ENCODE results near the gene AMOTL1.
A peak's percentile ranks its signal among the peaks of the same experiment; 100 is the strongest.
"Not testable (repeated sequence)": the region's sequence is repeated elsewhere in the genome, so short reads cannot be mapped to it uniquely, and the experiment has no call there.

Gene AMOTL1

GRCh38 chr11:94910779-94911178, 142.6 kb downstream of the AMOTL1 start:
- ChIA-PET POLR2A (interaction anchor here (1.1 to 1.5 kb wide), 2 partner anchors 16 to 62 kb away, joined by 4 to 5 read pairs; partner anchors contain the start of genes CWC15 and KDM4D), CTCF (interaction anchor here (0.8 to 4.6 kb wide), 7 partner anchors 9 to 287 kb away, joined by 3 to 30 read pairs (median 5); partner anchors contain the start of gene SRSF8)
- no peak overlapping the region for H3K4me3 ChIP-seq (ENCODE audit: low read depth, low read length)
- TF ChIP-seq, protein P1, sequence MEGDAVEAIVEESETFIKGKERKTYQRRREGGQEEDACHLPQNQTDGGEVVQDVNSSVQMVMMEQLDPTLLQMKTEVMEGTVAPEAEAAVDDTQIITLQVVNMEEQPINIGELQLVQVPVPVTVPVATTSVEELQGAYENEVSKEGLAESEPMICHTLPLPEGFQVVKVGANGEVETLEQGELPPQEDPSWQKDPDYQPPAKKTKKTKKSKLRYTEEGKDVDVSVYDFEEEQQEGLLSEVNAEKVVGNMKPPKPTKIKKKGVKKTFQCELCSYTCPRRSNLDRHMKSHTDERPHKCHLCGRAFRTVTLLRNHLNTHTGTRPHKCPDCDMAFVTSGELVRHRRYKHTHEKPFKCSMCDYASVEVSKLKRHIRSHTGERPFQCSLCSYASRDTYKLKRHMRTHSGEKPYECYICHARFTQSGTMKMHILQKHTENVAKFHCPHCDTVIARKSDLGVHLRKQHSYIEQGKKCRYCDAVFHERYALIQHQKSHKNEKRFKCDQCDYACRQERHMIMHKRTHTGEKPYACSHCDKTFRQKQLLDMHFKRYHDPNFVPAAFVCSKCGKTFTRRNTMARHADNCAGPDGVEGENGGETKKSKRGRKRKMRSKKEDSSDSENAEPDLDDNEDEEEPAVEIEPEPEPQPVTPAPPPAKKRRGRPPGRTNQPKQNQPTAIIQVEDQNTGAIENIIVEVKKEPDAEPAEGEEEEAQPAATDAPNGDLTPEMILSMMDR (IDR thresholded peaks at IDR 0.05; ENCODE audit: insufficient read depth, low read length, missing control alignments) = no peak
- peak; percentile 84 for DNase-seq (ENCODE audit: low read depth, low spot score)

GRCh38 chr11:94912806-94913205, 144.7 kb downstream of the AMOTL1 start:
- TF ChIP-seq, protein P1 (IDR thresholded peaks at IDR 0.05; ENCODE audit: insufficient read depth, low read length, missing control alignments) = no peak
- DNase-seq (ENCODE audit: low read depth, low spot score) = no peak
- ChIA-PET POLR2A (no interaction called here), CTCF (interaction anchor here (0.9 to 4.6 kb wide), 3 partner anchors 11 to 55 kb away, joined by 4 to 18 read pairs (median 5); no protein-coding TSS in a partner anchor)
- H3K4me3 ChIP-seq (ENCODE audit: low read depth, low read length) = no peak overlapping the region

DNA sequence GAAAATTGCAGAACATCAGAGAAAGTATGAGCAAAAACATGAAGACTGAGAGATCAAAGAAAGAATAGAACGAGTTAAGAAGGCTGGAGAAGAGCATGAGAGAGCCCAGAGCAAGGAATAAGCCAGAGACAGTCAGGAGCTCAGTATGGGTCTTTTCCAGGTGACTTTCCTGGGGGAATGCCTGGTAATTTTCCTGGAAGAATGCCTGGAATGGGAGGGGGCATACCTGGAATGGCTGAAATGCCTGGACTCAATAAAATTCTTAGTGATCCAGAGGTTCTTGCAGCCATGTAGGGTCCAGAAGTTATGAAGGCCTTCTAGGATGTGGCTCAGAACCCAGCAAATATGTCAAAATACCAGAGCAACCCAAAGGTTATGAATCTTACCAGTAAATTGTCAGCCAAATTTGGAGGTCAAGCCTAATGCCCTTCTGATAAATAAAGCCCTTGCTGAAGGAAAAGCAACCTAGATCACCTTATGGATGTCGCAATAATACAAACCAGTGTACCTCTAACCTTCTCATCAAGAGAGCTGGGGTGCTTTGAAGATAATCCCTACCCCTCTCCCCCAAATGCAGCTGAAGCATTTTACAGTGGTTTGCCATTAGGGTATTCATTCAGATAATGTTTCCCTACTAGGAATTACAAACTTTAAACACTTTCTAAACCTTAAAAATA, 145.7 kb downstream of the AMOTL1 start:
- DNase-seq (ENCODE audit: low read depth, low spot score); POLR2A ChIA-PET; H3K4me3 ChIP-seq (ENCODE audit: low read depth, low read length); CTCF ChIA-PET: not testable (repeated sequence)

- H3K4me3 ChIP-seq (ENCODE audit: low read depth, low read length) = no peak overlapping the region
- ChIA-PET POLR2A (no interaction called here), CTCF (interaction anchor here (0.8 to 2.6 kb wide), 2 partner anchors 9 to 22 kb away, joined by 3 to 11 read pairs; no protein-coding TSS in a partner anchor)
- DNase-seq (ENCODE audit: low read depth, low spot score) = no peak
- TF ChIP-seq, protein P1 (IDR thresholded peaks at IDR 0.05; ENCODE audit: insufficient read depth, low read length, missing control alignments) = no peak
These were observed 152.2 kb downstream of the AMOTL1 start for GRCh38 chr11:94920311-94920710.

DNA sequence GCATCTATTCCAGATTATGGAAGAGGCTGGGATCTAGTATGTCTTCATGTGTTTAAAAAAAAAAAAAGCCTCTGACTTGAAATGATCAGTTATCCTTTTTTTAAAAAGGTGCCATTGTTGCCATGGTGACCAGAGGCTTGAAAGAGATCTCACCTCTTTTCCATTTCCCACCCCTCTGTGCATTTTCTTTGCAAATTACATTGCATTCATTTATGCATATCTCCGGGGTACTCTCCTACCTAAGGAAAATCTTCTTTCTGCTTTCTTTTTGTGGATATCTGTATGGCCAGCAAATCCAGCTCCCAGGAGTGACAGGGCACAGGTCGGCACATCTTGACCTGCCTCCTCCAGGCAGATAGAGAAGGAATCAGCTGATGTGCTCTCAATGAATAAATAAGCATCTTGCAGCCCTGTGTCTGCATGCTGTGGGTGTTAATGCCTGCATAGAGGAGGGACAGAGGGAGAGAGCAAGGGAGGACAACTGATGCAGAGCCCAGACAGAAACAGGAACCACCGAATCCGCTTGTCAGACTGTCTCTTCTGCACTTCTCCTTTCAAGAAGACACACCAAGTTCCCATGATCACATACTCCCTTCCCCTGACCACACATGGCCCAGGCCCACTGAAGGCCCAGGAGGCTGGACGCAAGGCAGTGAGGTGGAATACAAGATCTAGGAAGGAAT, 154.3 kb downstream of the AMOTL1 start:
- DNase-seq (ENCODE audit: low read depth, low spot score) = no peak
- CTCF ChIA-PET = no interaction called here
- TF ChIP-seq, protein P1 (IDR thresholded peaks at IDR 0.05; ENCODE audit: insufficient read depth, low read length, missing control alignments) = no peak
- POLR2A ChIA-PET = no interaction called here
- H3K4me3 ChIP-seq (ENCODE audit: low read depth, low read length) = no peak overlapping the region

DNA sequence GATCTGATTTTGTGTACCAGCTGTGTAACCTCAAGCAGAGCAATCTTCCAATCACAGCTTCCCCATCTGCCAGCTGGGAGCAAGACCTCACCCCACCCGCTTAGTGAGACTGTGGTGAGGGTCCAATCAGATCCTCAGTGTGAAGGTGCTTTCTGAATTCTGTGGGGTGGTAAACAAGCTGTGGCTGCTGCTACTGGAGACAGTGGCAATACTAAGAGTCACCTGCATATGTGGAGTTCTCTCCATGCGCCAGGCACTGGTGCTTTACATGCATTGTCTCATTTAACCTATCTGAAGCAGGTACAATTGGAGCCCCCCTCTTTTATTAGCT, 154.8 kb downstream of the AMOTL1 start:
- ChIA-PET CTCF (interaction anchor here (1.6 kb wide), 1 partner anchor 11 kb away, joined by 5 read pairs; no protein-coding TSS in a partner anchor), POLR2A (no interaction called here)
- no peak for DNase-seq (ENCODE audit: low read depth, low spot score)
- no peak overlapping the region for H3K4me3 ChIP-seq (ENCODE audit: low read depth, low read length)
- TF ChIP-seq, protein P1 (IDR thresholded peaks at IDR 0.05; ENCODE audit: insufficient read depth, low read length, missing control alignments) = no peak

Data from AG04449 (cell line).